Hepatocyte (in vitro differentiated cells): ENCODE data around the gene IL16. TPM values are rescaled to one million over a fixed set of nuclear protein-coding genes. Genes with fewer than 3 reads are reported as not detected.

Experiments used
- DNase-seq: peaks from one replicate; pipeline ENCODE4 v3.0.0-alpha.2; 2016; ENCODE audit warnings: low spot score
- H2AFZ ChIP-seq: fragments of 200-600 bp; sonication (generic); 2 replicates; pipeline ENCODE4 v1.6.0; 2016; ENCODE audit warnings: antibody characterized with exemption, mild to moderate bottlenecking
- H3K27ac ChIP-seq: fragments of 200-600 bp; sonication (generic); 2 replicates; pipeline ENCODE4 v1.5.1; 2016; ENCODE audit warnings: mild to moderate bottlenecking
- H3K27me3 ChIP-seq: fragments of 200-600 bp; sonication (generic); 2 replicates; pipeline ENCODE4 v1.6.1; 2016
- H3K36me3 ChIP-seq: fragments of 200-600 bp; sonication (generic); replicated peaks from 2 replicates; pipeline ENCODE4 v1.5.1; 2016; ENCODE audit warnings: low read depth; ENCODE audit not compliant: insufficient read depth
- H3K4me1 ChIP-seq: fragments of 200-600 bp; sonication (generic); 2 replicates; pipeline ENCODE4 v1.5.1; 2016; ENCODE audit warnings: mild to moderate bottlenecking, moderate library complexity; ENCODE audit not compliant: insufficient read depth
- H3K4me2 ChIP-seq: fragments of 200-600 bp; sonication (generic); 2 replicates; pipeline ENCODE4 v1.6.0; 2016
- H3K4me3 ChIP-seq: fragments of 200-600 bp; sonication (generic); 2 replicates; pipeline ENCODE4 v1.5.1; 2016; ENCODE audit warnings: mild to moderate bottlenecking
- H3K79me2 ChIP-seq: fragments of 200-600 bp; sonication (generic); 2 replicates; pipeline ENCODE4 v1.6.0; 2017; ENCODE audit warnings: mild to moderate bottlenecking
- H3K9me2 ChIP-seq: fragments of 200-600 bp; sonication (generic); replicated peaks from 2 replicates; pipeline ENCODE4 v1.6.0; 2017; ENCODE audit warnings: mild to moderate bottlenecking; ENCODE audit not compliant: insufficient read depth
- H3K9me3 ChIP-seq: fragments of 200-600 bp; sonication (generic); 2 replicates; pipeline ENCODE4 v1.5.1; 2016; ENCODE audit warnings: low read depth, mild to moderate bottlenecking
- H4K20me1 ChIP-seq: fragments of 200-600 bp; sonication (generic); 2 replicates; pipeline ENCODE4 v1.6.0; 2016; ENCODE audit warnings: mild to moderate bottlenecking; ENCODE audit not compliant: insufficient read depth, poor library complexity, severe bottlenecking
- CTCF ChIP-seq: fragments of 200-600 bp; sonication (generic); IDR thresholded peaks from 2 replicates; pipeline ENCODE4 v1.5.1; 2016; ENCODE audit warnings: antibody characterized with exemption, mild to moderate bottlenecking; ENCODE audit not compliant: poor library complexity
- EZH2 ChIP-seq: fragments of 200-600 bp; sonication (generic); IDR thresholded peaks from 2 replicates; pipeline ENCODE4 v1.6.1; 2016; ENCODE audit warnings: antibody characterized with exemption, mild to moderate bottlenecking, borderline replicate concordance
- EZH2phosphoT487 ChIP-seq: fragments of 200-600 bp; sonication (generic); IDR thresholded peaks from one replicate; pipeline ENCODE4 v1.6.1; 2018; ENCODE audit warnings: antibody characterized with exemption, mild to moderate bottlenecking, low read depth, moderate library complexity; ENCODE audit not compliant: unreplicated experiment, severe bottlenecking
- WGBS: methylation state at CpG from one replicate; pipeline ENCODE4 v1.1.6; 2016; ENCODE audit warnings: low lambda C conversion rate; ENCODE audit errors: missing lambda C conversion rate; 5-methylcytosine and 5-hydroxymethylcytosine counted together
- polyA plus RNA-seq: library from polyadenylated mRNA; unstranded; fragments of >200 nt; fragmentation: Nextera tagmentation; extraction: Ambion mirVana; gene quantifications from 2 replicates; pipeline ENCODE4 v1.2.1, GENCODE V29; 2016
- total RNA-seq: library from RNA; depleted of rRNA; stranded (reverse); fragments of >200 nt; gene quantifications from 2 replicates; pipeline ENCODE4 v1.2.3, GENCODE V29; 2014

The IL16 gene
- total and polyA plus RNA-seq, 2 experiments from 2014 or later: 1.1 to 2.4 TPM

DNA sequence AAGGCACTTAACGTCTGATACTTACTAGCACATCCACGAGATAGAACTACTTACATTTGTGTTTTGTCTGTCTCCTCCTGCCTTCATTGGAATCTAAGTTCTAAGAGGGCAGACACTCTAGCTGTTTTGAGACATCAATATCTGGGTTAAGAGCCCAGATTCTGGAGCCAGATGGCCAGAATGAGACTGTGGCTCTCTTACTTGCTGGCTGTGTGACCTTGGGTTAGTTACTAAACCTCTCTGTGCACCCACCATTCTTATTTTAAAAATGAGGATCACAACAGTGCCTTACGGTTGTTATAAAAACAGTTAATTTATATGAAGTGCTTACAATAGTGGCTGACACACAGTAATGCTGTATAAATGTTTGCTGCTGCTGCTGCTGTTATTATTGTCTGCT lies 119.6 kb downstream of the IL16 start:
- Histone ChIP-seq H3K9me2 (no peaks in the 10 kb centered on the region), H3K4me2 (no peak overlapping the region), H4K20me1 (no peaks in the 10 kb centered on the region), H3K36me3 (no peaks in the 10 kb centered on the region), H3K9me3 (no peaks in the 10 kb centered on the region), H3K27me3 (no peaks in the 10 kb centered on the region), H3K4me3 (no peak overlapping the region), H3K4me1 (no peaks in the 10 kb centered on the region), H2AFZ (no peak overlapping the region), H3K27ac (no peak overlapping the region), H3K79me2 (no peaks in the 10 kb centered on the region)
- 96% methylated on average over 3 of the region's 3 CpGs for WGBS
- DNase-seq: no peak
- no peak for TF ChIP-seq EZH2phosphoT487
- no peak for TF ChIP-seq EZH2
- no peak for TF ChIP-seq CTCF

- TF ChIP-seq EZH2phosphoT487: no peak
- no peak for TF ChIP-seq CTCF
- no peak for TF ChIP-seq EZH2
- no peaks in the 10 kb centered on the region for H3K9me3 ChIP-seq
- no peaks in the 10 kb centered on the region for H3K36me3 ChIP-seq
- no peak for DNase-seq
- no peaks in the 10 kb centered on the region for H3K4me1 ChIP-seq
- no peaks in the 10 kb centered on the region for H3K27me3 ChIP-seq
- H3K27ac ChIP-seq: no peak overlapping the region
- H4K20me1 ChIP-seq: no peaks in the 10 kb centered on the region
- no peak overlapping the region for H3K4me3 ChIP-seq
- no peak overlapping the region for H3K4me2 ChIP-seq
- H2AFZ ChIP-seq: no peak overlapping the region
- H3K9me2 ChIP-seq: no peaks in the 10 kb centered on the region
- H3K79me2 ChIP-seq: no peaks in the 10 kb centered on the region
- WGBS: 88% methylated on average over 6 of the region's 6 CpGs
Observed at GRCh38 chr15:81317642-81318017, 121.0 kb downstream of the IL16 start.

GRCh38 chr15:81321667-81322066 lies 125.0 kb downstream of the IL16 start:
- Histone ChIP-seq H3K4me2 (peak overlapping the region; percentile 77), H3K27me3 (no peaks in the 10 kb centered on the region), H3K4me1 (no peaks in the 10 kb centered on the region), H3K79me2 (no peaks in the 10 kb centered on the region), H3K27ac (no peak overlapping the region), H3K4me3 (no peak overlapping the region), H3K36me3 (no peaks in the 10 kb centered on the region), H4K20me1 (no peaks in the 10 kb centered on the region), H3K9me3 (no peaks in the 10 kb centered on the region), H2AFZ (no peak overlapping the region), H3K9me2 (no peaks in the 10 kb centered on the region)
- WGBS: 100% methylated on average over 1 of the region's 1 CpG
- TF ChIP-seq EZH2: no peak
- TF ChIP-seq EZH2phosphoT487: no peak
- TF ChIP-seq CTCF: no peak
- no peak for DNase-seq
